Ovary (tissue), 3 donors: ENCODE measurements around the gene XPNPEP3.

ENCODE experiments used
- EP300 ChIP-seq: sonication (generic); formaldehyde crosslinking; IDR thresholded peaks from one replicate; pipeline ENCODE4 v1.6.1; 2017; ENCODE audit warnings: antibody characterized with exemption
- POLR2A ChIP-seq: fragments of 450-650 bp; IDR thresholded peaks from one replicate; pipeline ENCODE4 v1.6.1; 2017; ENCODE audit warnings: antibody characterized with exemption, mild to moderate bottlenecking, moderate library complexity
- TF ChIP-seq, protein P1 (sequence below), 3 donors: fragments of 450-650 bp in 2 of 3; fragments of 200-600 bp in 1 of 3; IDR thresholded peaks; one replicate each; pipeline versions ENCODE4 v1.5.1 to v1.8.0; 2016 to 2022; ENCODE audit warnings: antibody characterized with exemption in 3 of 3, mild to moderate bottlenecking in 1 of 3
- donor health status: DM: no; HTN: no; CAD: no.

DNA sequence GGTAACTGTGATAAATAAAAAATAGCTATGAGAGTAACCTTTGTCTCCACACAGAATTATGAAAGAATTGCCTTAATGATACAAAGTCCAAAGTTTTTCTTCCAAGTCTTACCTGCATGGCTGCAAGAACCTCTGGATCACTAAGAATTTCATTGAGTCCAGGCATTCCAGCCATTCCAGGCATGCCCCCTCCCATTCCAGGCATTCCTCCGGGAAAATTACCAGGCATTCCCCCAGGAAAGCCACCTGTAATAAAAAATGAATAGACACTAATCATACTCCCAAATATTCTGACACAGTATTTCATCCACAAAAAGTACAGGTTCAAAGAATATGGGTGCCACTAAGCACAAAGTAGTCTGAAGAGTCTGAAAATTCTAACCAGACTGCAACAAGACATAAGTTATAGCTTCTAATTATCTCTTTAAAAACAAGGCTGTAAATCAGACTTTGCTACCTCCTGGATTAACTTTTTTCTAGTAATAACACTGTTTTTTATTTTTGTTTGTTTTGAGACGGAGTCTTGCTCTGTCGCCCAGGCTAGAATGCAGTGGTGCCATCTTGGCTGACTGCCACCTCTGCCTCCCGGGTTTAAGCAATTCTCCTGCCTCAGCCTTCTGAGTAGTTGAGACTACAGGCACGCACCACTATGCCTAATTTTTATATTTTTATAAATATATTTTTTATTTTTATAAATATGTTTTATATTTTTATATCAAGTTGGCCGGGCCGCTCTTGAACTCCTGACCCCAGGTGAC is 29.8 kb upstream of the XPNPEP3 start:
- TF ChIP-seq, protein P1, sequence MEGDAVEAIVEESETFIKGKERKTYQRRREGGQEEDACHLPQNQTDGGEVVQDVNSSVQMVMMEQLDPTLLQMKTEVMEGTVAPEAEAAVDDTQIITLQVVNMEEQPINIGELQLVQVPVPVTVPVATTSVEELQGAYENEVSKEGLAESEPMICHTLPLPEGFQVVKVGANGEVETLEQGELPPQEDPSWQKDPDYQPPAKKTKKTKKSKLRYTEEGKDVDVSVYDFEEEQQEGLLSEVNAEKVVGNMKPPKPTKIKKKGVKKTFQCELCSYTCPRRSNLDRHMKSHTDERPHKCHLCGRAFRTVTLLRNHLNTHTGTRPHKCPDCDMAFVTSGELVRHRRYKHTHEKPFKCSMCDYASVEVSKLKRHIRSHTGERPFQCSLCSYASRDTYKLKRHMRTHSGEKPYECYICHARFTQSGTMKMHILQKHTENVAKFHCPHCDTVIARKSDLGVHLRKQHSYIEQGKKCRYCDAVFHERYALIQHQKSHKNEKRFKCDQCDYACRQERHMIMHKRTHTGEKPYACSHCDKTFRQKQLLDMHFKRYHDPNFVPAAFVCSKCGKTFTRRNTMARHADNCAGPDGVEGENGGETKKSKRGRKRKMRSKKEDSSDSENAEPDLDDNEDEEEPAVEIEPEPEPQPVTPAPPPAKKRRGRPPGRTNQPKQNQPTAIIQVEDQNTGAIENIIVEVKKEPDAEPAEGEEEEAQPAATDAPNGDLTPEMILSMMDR (IDR thresholded peaks at IDR 0.05): no peak
- TF ChIP-seq EP300 (no peak), POLR2A (no peak)
